NT2/D1 (cell line): ENCODE results near the gene SNAI3.

Source experiments
- YY1 ChIP-seq: IDR thresholded peaks from 2 replicates; pipeline ENCODE4 v1.6.1; 2011; ENCODE audit not compliant: insufficient read length, insufficient read depth
- ZNF274 ChIP-seq: IDR thresholded peaks from 2 replicates; pipeline ENCODE4 v1.6.1; 2011; ENCODE audit warnings: mild to moderate bottlenecking, low read depth, low read length

- TF ChIP-seq ZNF274, result no peak
- TF ChIP-seq YY1, result no peak
Observed at GRCh38 chr16:88736088-88736487, 49.8 kb upstream of the SNAI3 start.
